SU-DHL-6 (cell line): ENCODE measurements around the gene BMP10.

Experiments
- CTCF ChIP-seq: fragments of 200-600 bp; sonication (generic); IDR thresholded peaks from one replicate; pipeline ENCODE4 v1.5.1; 2017; ENCODE audit warnings: antibody characterized with exemption, mild to moderate bottlenecking, low read length, moderate library complexity; ENCODE audit not compliant: insufficient read depth, poor library complexity, severe bottlenecking
- EZH2phosphoT487 ChIP-seq: fragments of 200-600 bp; sonication (generic), shearing (Covaris generic); conservative IDR thresholded peaks from 2 replicates; pipeline ENCODE4 v1.6.1; 2018; ENCODE audit warnings: mild to moderate bottlenecking, antibody characterized with exemption, low read length, moderate library complexity, mixed read lengths

DNA sequence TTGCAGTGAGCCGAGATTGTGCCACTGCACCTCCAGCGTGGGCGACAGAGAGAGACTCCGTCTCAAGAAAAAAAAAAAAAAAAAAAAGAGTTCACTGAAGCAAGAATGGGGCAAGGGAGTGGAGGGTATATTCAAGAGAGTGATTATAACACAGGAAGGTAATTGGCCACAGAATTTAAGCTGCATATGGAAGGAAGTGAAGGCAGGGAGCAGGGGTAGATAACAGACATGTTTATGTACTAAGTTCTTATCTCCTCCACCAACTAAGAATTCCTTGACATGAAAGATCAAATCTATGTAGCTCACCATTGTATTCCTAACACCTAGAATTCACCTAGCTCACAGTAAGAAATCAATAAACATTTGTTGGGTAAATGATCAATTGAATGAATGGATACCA lies 44.2 kb upstream of the BMP10 start:
- TF ChIP-seq CTCF (no peak), EZH2phosphoT487 (no peak)
